ENCODE data around the gene PRKCA.

GRCh38 chr17:66799849-66800537 is 497.6 kb downstream of the PRKCA start:
- TF ChIP-seq POLR2A (IDR thresholded peaks at IDR 0.05) (no peak), CTCF (IDR thresholded peaks at IDR 0.05) (no peak), POLR2AphosphoS5 (IDR thresholded peaks at IDR 0.05) (no peak)

Measured in prostate gland (tissue), 2 donors.